ENCODE results near the gene FAM184B. TPM values are rescaled to one million over a fixed set of nuclear protein-coding genes. Genes with fewer than 3 reads are reported as not detected.

The FAM184B gene
- total and polyA plus RNA-seq, 2 of the 4 experiments (the other 2 are of a cell fraction) = 0.07 to 0.18 TPM

GRCh38 chr4:17694552-17694951, 86.9 kb downstream of the FAM184B start:
- no peak overlapping the region for H2AFZ ChIP-seq (replicated peaks; ENCODE audit: low read length, poor library complexity)
- H4K20me1 ChIP-seq (ENCODE audit: insufficient read depth, low read length) = no peaks in the 10 kb centered on the region
- no peak overlapping the region for H3K23ac ChIP-seq (ENCODE audit: low read depth, low read length)
- H3K4ac ChIP-seq (ENCODE audit: low read depth, low read length) = no peak overlapping the region
- H2AK9ac ChIP-seq (replicated peaks; ENCODE audit: low read depth, low read length, poor library complexity) = no peak overlapping the region
- no peak for DNase-seq
- H3K27me3 ChIP-seq (ENCODE audit: control insufficient read depth, insufficient read depth, low read length) = no peaks in the 10 kb centered on the region
- no peak overlapping the region for H3K4me3 ChIP-seq (ENCODE audit: insufficient read depth, low read depth, low read length)
- no TSS peak for BruUV-seq (replicated peaks)
- in situ Hi-C loops (cut with MboI; ENCODE audit: low sequenced_read_pairs) (no loop called here), dilution Hi-C loops (cut with HindIII; ENCODE audit: low sequenced_read_pairs, unreplicated experiment) (no loop called here), intact Hi-C loops (cut with micrococcal nuclease) (no loop called here)
- H2BK20ac ChIP-seq (ENCODE audit: low read depth, low read length) = no peak overlapping the region
- H3K9me1 ChIP-seq (ENCODE audit: insufficient read depth, low read length) = no peaks in the 10 kb centered on the region
- H4K91ac ChIP-seq (ENCODE audit: insufficient read depth, low read depth, low read length) = no peak overlapping the region
- H3K79me1 ChIP-seq (ENCODE audit: low read depth in 1 of 2, low read length in 2 of 2) = no peaks in the 10 kb centered on the region
- no peak overlapping the region for H4K8ac ChIP-seq (ENCODE audit: low read depth in 2 of 2, low read length in 2 of 2)
- H3K56ac ChIP-seq (ENCODE audit: extremely low read depth, insufficient read depth, low read length) = no peak overlapping the region
- no peak for TF ChIP-seq MXI1 (IDR thresholded peaks at IDR 0.05; ENCODE audit: borderline replicate concordance, low read depth, low read length)
- no peak for TF ChIP-seq CTCF (conservative IDR thresholded peaks at IDR 0.05; ENCODE audit: low read depth, low read length)
- no peak for TF ChIP-seq FOS (IDR thresholded peaks at IDR 0.05; ENCODE audit: low read depth, low read length)
- TF ChIP-seq MAFK (IDR thresholded peaks at IDR 0.05; ENCODE audit: low read depth, low read length) = no peak
- no peak for TF ChIP-seq NFE2L2 (IDR thresholded peaks at IDR 0.05; ENCODE audit: low read depth, low read length)
- no peak for TF ChIP-seq RCOR1 (IDR thresholded peaks at IDR 0.05; ENCODE audit: insufficient replicate concordance, low read length)
- no peak for TF ChIP-seq BHLHE40 (IDR thresholded peaks at IDR 0.05; ENCODE audit: low read depth, low read length)
- no peak for TF ChIP-seq RFX5 (IDR thresholded peaks at IDR 0.05; ENCODE audit: low read depth, low read length)
- TF ChIP-seq CHD1 (IDR thresholded peaks at IDR 0.05; ENCODE audit: low read depth, low read length) = no peak
- TF ChIP-seq ELK1 (IDR thresholded peaks at IDR 0.05; ENCODE audit: borderline replicate concordance, low read depth, low read length) = no peak
- TF ChIP-seq USF2 (IDR thresholded peaks at IDR 0.05; ENCODE audit: low read depth, low read length) = no peak
- TF ChIP-seq CEBPB (IDR thresholded peaks at IDR 0.05; ENCODE audit: low read depth, low read length) = no peak
- TF ChIP-seq RAD21 (IDR thresholded peaks at IDR 0.05; ENCODE audit: low read length) = no peak
- TF ChIP-seq MAZ (IDR thresholded peaks at IDR 0.05; ENCODE audit: borderline replicate concordance, low read depth, low read length) = no peak
- TF ChIP-seq SMC3 (IDR thresholded peaks at IDR 0.05; ENCODE audit: low read depth, low read length) = no peak
- no peak for TF ChIP-seq POLR2A (IDR thresholded peaks at IDR 0.05; ENCODE audit: low read depth, low read length)
- ChIA-PET CTCF (no interaction called here), POLR2A (ENCODE audit: unreplicated experiment) (no interaction called here)
- no peak overlapping the region for H2BK15ac ChIP-seq (ENCODE audit: low read depth, low read length)
- 33% methylated on average over 1 of the region's 1 CpG; no CpG with 5 or more reads in 1 of the 2 experiments for WGBS, 2 experiments (ENCODE audit: extremely low coverage in 2 of 2, insufficient read length in 1 of 2)
- no peak overlapping the region for H3K9ac ChIP-seq (ENCODE audit: low read depth, low read length)
- H3K9me3 ChIP-seq (ENCODE audit: control insufficient read depth, insufficient read depth, low read length) = no peaks in the 10 kb centered on the region
- H3K14ac ChIP-seq (replicated peaks; ENCODE audit: low read depth, low read length) = no peak overlapping the region
- ATAC-seq (ENCODE audit: low read depth) = no peak
- no peaks in the 10 kb centered on the region for H3K4me1 ChIP-seq (ENCODE audit: control insufficient read depth, insufficient read depth, low read length)
- no peak overlapping the region for H2BK120ac ChIP-seq (ENCODE audit: low read depth, low read length)
- no peak overlapping the region for H4K5ac ChIP-seq (ENCODE audit: low read depth, low read length)
- no peak overlapping the region for H3K27ac ChIP-seq (ENCODE audit: insufficient read depth, low read length)
- H3K18ac ChIP-seq (ENCODE audit: low read depth, low read length) = no peak overlapping the region
- no peak overlapping the region for H2AK5ac ChIP-seq (ENCODE audit: low read depth, low read length)
- H2BK5ac ChIP-seq (ENCODE audit: low read depth, low read length, poor library complexity, severe bottlenecking) = no peak overlapping the region
- H3K36me3 ChIP-seq (ENCODE audit: control insufficient read depth, insufficient read depth, low read length) = no peaks in the 10 kb centered on the region
- H3K4me2 ChIP-seq (ENCODE audit: low read depth, low read length) = no peak overlapping the region
